ENCODE data around the gene SLC2A10. TPM values are rescaled to one million over a fixed set of nuclear protein-coding genes. Genes with fewer than 3 reads are reported as not detected.

Gene SLC2A10
- total and polyA plus RNA-seq, 2 donors (not counting 3 experiments of a cell fraction or from before 2014, with no cell fraction given) = 11.2 to 13.6 TPM

- ChIA-PET CTCF (no interaction called here), POLR2A (no interaction called here)
- Histone ChIP-seq H3K27me3 (ENCODE audit: control insufficient read depth in 2 of 2, insufficient read depth in 2 of 2, low read length in 2 of 2) (peaks cover 3 to 7% of the 10 kb centered on the region in 2 experiments), H3K9me1 (replicated peaks; ENCODE audit: control insufficient read depth, extremely low read depth, insufficient read depth, low read length) (no peaks in the 10 kb centered on the region), H2AFZ (ENCODE audit: low read depth, low read length) (no peak overlapping the region), H3K36me3 (ENCODE audit: control insufficient read depth in 2 of 2, extremely low read depth in 1 of 2, insufficient read depth in 2 of 2, low read length in 2 of 2) (no peaks in the 10 kb centered on the region), H3K9me3 (replicated peaks; ENCODE audit: control insufficient read depth, insufficient read depth, low read length) (no peaks in the 10 kb centered on the region), H3K4me3 (replicated peaks in 1 of 3; ENCODE audit: insufficient read depth in 1 of 3, low read depth in 1 of 3, low read length in 3 of 3) (no peak overlapping the region), H3K4me1 (ENCODE audit: control insufficient read depth, extremely low read depth, insufficient read depth, low read length) (no peaks in the 10 kb centered on the region), H3K27ac (ENCODE audit: insufficient read depth, low read depth, low read length) (no peak overlapping the region), H3K9ac (replicated peaks; ENCODE audit: extremely low read depth, insufficient read depth, low read length) (no peak overlapping the region), H3K4me2 (ENCODE audit: insufficient read depth, low read length) (no peak overlapping the region), H3K79me2 (ENCODE audit: control insufficient read depth, insufficient read depth, low read length) (no peaks in the 10 kb centered on the region), H4K20me1 (replicated peaks; ENCODE audit: control insufficient read depth, extremely low read depth, insufficient read depth, low read length) (no peaks in the 10 kb centered on the region)
- BruUV-seq (replicated peaks) = no TSS peak
- FAIRE-seq = no peak
- intact Hi-C loops (cut with micrococcal nuclease) (no loop called here), dilution Hi-C loops (cut with MboI; ENCODE audit: extremely low pct_ligation_motif_present, low sequenced_read_pairs) (no loop called here)
- DNase-seq (ENCODE audit: low read depth, low spot score) = no peak
- TF ChIP-seq MAX (IDR thresholded peaks at IDR 0.05; ENCODE audit: insufficient read depth, insufficient read length) = no peak
Observed at GRCh38 chr20:46743088-46743487, 33.6 kb downstream of the SLC2A10 start.

- no peaks in the 10 kb centered on the region for H3K36me3 ChIP-seq (ENCODE audit: control insufficient read depth in 2 of 2, extremely low read depth in 1 of 2, insufficient read depth in 2 of 2, low read length in 2 of 2)
- H3K9me1 ChIP-seq (replicated peaks; ENCODE audit: control insufficient read depth, extremely low read depth, insufficient read depth, low read length) = no peaks in the 10 kb centered on the region
- TF ChIP-seq MAX (IDR thresholded peaks at IDR 0.05; ENCODE audit: insufficient read depth, insufficient read length) (no peak), JUN (IDR thresholded peaks at IDR 0.05; ENCODE audit: borderline replicate concordance, insufficient read depth, insufficient read length, low read depth) (no peak), EZH2 (IDR thresholded peaks at IDR 0.05; ENCODE audit: borderline replicate concordance, low read depth, low read length, severe bottlenecking) (no peak), GATA2 (IDR thresholded peaks at IDR 0.05; ENCODE audit: insufficient read depth, insufficient read length, low read depth, low read length) (no peak), MYC (IDR thresholded peaks at IDR 0.05; ENCODE audit: low read depth, low read length) (no peak), POLR2AphosphoS5 (IDR thresholded peaks at IDR 0.05; ENCODE audit: insufficient read depth, low read depth, low read length) (no peak), POLR2A (IDR thresholded peaks at IDR 0.05; ENCODE audit: low read depth, low read length) (no peak), CTCF (IDR thresholded peaks at IDR 0.05; ENCODE audit: extremely low read depth in 1 of 2, insufficient read depth in 1 of 2, low read depth in 1 of 2, low read length in 2 of 2) (no peak), FOS (IDR thresholded peaks at IDR 0.05; ENCODE audit: borderline replicate concordance, insufficient read depth, low read length) (no peak)
- DNase-seq (ENCODE audit: low read depth, low spot score) = no peak
- ChIA-PET POLR2A (no interaction called here), CTCF (interaction anchor here (1.3 kb wide), 1 partner anchor 11 kb away, joined by 3 read pairs; no protein-coding TSS in a partner anchor)
- no peak overlapping the region for H3K4me3 ChIP-seq (replicated peaks in 1 of 3; ENCODE audit: insufficient read depth in 1 of 3, low read depth in 1 of 3, low read length in 3 of 3)
- no peaks in the 10 kb centered on the region for H3K79me2 ChIP-seq (ENCODE audit: control insufficient read depth, insufficient read depth, low read length)
- BruUV-seq (replicated peaks) = no TSS peak
- dilution Hi-C loops (cut with MboI; ENCODE audit: extremely low pct_ligation_motif_present, low sequenced_read_pairs) (no loop called here), intact Hi-C loops (cut with micrococcal nuclease) (no loop called here)
- H3K4me1 ChIP-seq (ENCODE audit: control insufficient read depth, extremely low read depth, insufficient read depth, low read length) = no peaks in the 10 kb centered on the region
- no peak overlapping the region for H3K4me2 ChIP-seq (ENCODE audit: insufficient read depth, low read length)
- no peaks in the 10 kb centered on the region for H3K9me3 ChIP-seq (replicated peaks; ENCODE audit: control insufficient read depth, insufficient read depth, low read length)
- H3K27me3 ChIP-seq (ENCODE audit: control insufficient read depth in 2 of 2, insufficient read depth in 2 of 2, low read length in 2 of 2) = peaks cover 3 to 7% of the 10 kb centered on the region in 2 experiments
- H4K20me1 ChIP-seq (replicated peaks; ENCODE audit: control insufficient read depth, extremely low read depth, insufficient read depth, low read length) = no peaks in the 10 kb centered on the region
- H3K9ac ChIP-seq (replicated peaks; ENCODE audit: extremely low read depth, insufficient read depth, low read length) = no peak overlapping the region
- FAIRE-seq = no peak
- H2AFZ ChIP-seq (ENCODE audit: low read depth, low read length) = no peak overlapping the region
- no peak overlapping the region for H3K27ac ChIP-seq (ENCODE audit: insufficient read depth, low read depth, low read length)
Observed at GRCh38 chr20:46746956-46747526, 37.6 kb downstream of the SLC2A10 start.

All from endothelial cell of umbilical vein (primary cell).